Activated CD8-positive, alpha-beta T cell treated with anti-CD3 and anti-CD28 coated beads for 36 hours (primary cell): Measurements from ENCODE around the gene ELK4. TPM values are rescaled to one million over a fixed set of nuclear protein-coding genes. Genes with fewer than 3 reads are reported as not detected.

Experiments
- ATAC-seq: fragments of 200-7000 bp; cut with Tn5 transposase; one replicate; pipeline ENCODE4 v1.10.0; 2021; ENCODE audit warnings: mild to moderate bottlenecking, moderate library complexity
- CTCF ChIA-PET: fragments of 350-600 bp; sonication (Branson Sonifier 250); formaldehyde crosslinking; loops from one replicate; lab custom pipeline; 2021; ENCODE audit warnings: antibody characterized with exemption; lab: Charles Lee
- POLR2A ChIA-PET: fragments of 350-600 bp; sonication (Branson Sonifier 250); formaldehyde crosslinking; loops from one replicate; lab custom pipeline; 2021; ENCODE audit warnings: antibody characterized with exemption; lab: Charles Lee
- DNase-seq: peaks from one replicate; pipeline ENCODE4 v3.0.0-alpha.2; 2020
- H3K27ac Mint-ChIP-seq: one replicate; pipeline ENCODE4 v1.8.0; 2021; ENCODE audit warnings: mild to moderate bottlenecking, mixed read lengths
- H3K27me3 Mint-ChIP-seq: one replicate; pipeline ENCODE4 v1.8.0; 2021; ENCODE audit warnings: mixed read lengths
- H3K36me3 Mint-ChIP-seq: one replicate; pipeline ENCODE4 v1.8.0; 2021; ENCODE audit warnings: low read depth, mixed read lengths
- H3K4me1 Mint-ChIP-seq: one replicate; pipeline ENCODE4 v1.8.0; 2021; ENCODE audit warnings: low read depth, mixed read lengths
- H3K4me3 Mint-ChIP-seq: one replicate; pipeline ENCODE4 v1.8.0; 2021; ENCODE audit warnings: mild to moderate bottlenecking, moderate library complexity, mixed read lengths
- H3K9me3 Mint-ChIP-seq: one replicate; pipeline ENCODE4 v1.8.0; 2021; ENCODE audit warnings: mixed read lengths
- intact Hi-C: fragments of 100-400 bp; cut with micrococcal nuclease; formaldehyde crosslinking; loops from one replicate; pipeline ENCODE4 v1.10.0; 2022
- total RNA-seq, 2 experiments: library from RNA; stranded (reverse); gene quantifications; one replicate each; pipeline ENCODE4 v1.2.3, GENCODE V29; 2021
- TF ChIP-seq, protein P1 (sequence below): fragments of 200-600 bp; IDR thresholded peaks from one replicate; pipeline ENCODE4 v1.8.0; 2022; ENCODE audit warnings: antibody characterized with exemption, mild to moderate bottlenecking

Gene ELK4
- total RNA-seq, 2 experiments from 2014 or later = 61.5 to 62.1 TPM

DNA sequence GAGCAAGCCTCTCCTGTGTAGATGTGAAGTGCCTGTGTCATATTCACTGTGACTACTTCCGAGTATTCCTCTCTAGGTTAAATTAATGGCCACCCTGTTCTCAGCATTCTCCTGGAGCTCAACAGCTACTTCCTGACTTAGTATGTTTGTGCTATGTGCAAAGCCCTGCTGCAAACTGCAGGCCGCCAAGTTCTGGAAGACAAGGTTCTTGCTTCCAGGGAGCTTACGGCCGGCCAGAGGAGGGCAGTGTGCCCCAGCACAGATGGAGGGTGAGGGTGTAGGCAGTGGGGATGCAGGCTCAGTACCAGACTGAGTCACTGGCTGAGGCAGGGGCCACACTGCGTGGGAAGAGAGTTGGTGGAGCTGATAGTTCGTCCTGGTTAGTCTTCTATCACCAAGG, 43.2 kb downstream of the ELK4 start:
- peaks cover 16% of the 10 kb centered on the region for H3K4me1 Mint-ChIP-seq
- no peak overlapping the region for H3K27ac Mint-ChIP-seq
- POLR2A ChIA-PET = interaction anchor here (1.7 kb wide), 1 partner anchor 44 kb away, joined by 6 read pairs; the partner anchor contains the start of gene ELK4
- ATAC-seq (peak; percentile 16), DNase-seq (peak; percentile 45)
- peaks cover 5% of the 10 kb centered on the region for H3K36me3 Mint-ChIP-seq
- no peak overlapping the region for H3K4me3 Mint-ChIP-seq
- no peaks in the 10 kb centered on the region for H3K27me3 Mint-ChIP-seq
- CTCF ChIA-PET = interaction anchor here (0.6 to 9.8 kb wide), 13 partner anchors 12 to 389 kb away, joined by 3 to 396 read pairs (median 5); partner anchors contain the start of gene ELK4
- intact Hi-C loops = no loop called here
- H3K9me3 Mint-ChIP-seq = no peaks in the 10 kb centered on the region
- TF ChIP-seq, protein P1, sequence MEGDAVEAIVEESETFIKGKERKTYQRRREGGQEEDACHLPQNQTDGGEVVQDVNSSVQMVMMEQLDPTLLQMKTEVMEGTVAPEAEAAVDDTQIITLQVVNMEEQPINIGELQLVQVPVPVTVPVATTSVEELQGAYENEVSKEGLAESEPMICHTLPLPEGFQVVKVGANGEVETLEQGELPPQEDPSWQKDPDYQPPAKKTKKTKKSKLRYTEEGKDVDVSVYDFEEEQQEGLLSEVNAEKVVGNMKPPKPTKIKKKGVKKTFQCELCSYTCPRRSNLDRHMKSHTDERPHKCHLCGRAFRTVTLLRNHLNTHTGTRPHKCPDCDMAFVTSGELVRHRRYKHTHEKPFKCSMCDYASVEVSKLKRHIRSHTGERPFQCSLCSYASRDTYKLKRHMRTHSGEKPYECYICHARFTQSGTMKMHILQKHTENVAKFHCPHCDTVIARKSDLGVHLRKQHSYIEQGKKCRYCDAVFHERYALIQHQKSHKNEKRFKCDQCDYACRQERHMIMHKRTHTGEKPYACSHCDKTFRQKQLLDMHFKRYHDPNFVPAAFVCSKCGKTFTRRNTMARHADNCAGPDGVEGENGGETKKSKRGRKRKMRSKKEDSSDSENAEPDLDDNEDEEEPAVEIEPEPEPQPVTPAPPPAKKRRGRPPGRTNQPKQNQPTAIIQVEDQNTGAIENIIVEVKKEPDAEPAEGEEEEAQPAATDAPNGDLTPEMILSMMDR = peak; percentile 28

DNA sequence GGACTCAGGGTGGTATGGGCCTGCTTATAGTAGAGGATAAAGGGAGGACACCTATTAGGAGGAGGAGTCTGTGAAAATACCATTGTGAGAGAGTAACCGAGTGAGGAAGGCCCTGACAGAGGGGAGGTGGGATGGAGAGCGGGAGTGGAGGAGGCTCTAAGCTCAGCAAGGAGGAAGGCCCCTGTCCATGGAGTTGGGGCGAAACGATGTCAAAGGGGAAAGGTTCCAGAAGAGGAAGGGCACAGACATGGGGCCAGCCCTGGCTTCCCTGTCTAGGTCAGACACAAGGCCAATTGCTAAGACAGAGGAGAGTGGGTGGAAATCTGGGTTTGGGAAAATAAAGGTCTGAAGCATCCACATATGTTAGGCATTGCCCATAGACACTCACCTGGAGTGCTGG, 44.2 kb downstream of the ELK4 start:
- Mint-ChIP-seq H3K27me3 (no peaks in the 10 kb centered on the region), H3K4me1 (peaks cover 11% of the 10 kb centered on the region), H3K4me3 (no peak overlapping the region), H3K27ac (peak overlapping the region; percentile 21), H3K36me3 (peaks cover 2% of the 10 kb centered on the region), H3K9me3 (no peaks in the 10 kb centered on the region)
- CTCF ChIA-PET = interaction anchor here (1.0 to 9.8 kb wide), 9 partner anchors 13 to 390 kb away, joined by 3 to 396 read pairs (median 5); partner anchors contain the start of gene ELK4
- DNase-seq = no peak
- intact Hi-C loops = no loop called here
- POLR2A ChIA-PET = interaction anchor here (1.0 to 1.7 kb wide), 2 partner anchors 45 to 56 kb away, joined by 4 to 6 read pairs; partner anchors contain the start of gene ELK4
- no peak for ATAC-seq
- TF ChIP-seq, protein P1 = no peak

DNA sequence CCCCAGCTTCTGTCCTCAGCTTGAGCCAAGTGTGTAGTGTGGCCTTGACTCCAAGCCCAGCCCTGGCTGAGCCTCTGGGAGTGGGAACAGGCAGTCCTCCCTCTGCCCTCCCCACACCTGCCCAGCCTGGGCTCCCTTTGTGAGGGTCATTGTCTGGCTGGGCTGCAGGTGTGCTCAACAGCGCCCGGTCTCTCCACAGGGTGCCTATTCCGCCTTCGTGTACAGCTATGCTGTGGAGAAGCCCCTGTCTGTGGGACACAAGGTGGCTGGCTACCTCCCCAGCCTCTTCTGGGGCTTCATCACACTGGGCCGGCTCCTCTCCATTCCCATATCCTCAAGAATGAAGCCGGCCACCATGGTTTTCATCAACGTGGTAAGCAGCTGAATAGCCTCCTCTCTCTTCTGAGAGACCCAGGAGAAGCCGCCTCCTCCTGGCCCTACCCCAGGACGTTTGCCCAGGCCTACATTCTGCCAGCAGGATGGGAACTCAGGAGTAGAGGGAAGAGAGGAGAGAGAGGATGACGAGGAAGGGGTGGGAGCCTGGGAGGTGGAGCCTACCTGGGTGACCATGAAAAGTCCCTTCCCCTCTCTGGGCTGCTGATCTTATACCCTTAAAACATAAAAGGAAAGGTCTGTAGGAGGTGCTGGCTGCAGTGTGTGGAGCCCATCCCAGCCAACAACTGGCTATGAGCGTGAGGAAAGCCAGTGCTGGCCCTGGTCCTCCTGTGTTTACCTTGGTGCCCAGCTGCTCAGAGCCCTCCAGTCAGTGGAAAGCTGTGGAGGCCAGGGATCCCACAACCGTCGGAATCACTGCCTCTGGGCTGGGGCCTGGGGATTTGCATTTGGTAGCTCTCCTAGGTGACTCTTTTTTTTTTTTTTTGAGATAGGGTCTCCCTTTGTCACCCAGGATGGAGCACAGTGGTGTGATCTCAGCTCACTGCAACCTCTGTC, 45.7 kb downstream of the ELK4 start:
- no peak overlapping the region for H3K4me3 Mint-ChIP-seq
- no peaks in the 10 kb centered on the region for H3K9me3 Mint-ChIP-seq
- no peaks in the 10 kb centered on the region for H3K36me3 Mint-ChIP-seq
- CTCF ChIA-PET = interaction anchor here (1.1 to 2.0 kb wide), 2 partner anchors 62 to 72 kb away, joined by 4 to 9 read pairs; no protein-coding TSS in a partner anchor
- peaks cover 16% of the 10 kb centered on the region for H3K4me1 Mint-ChIP-seq
- intact Hi-C loops = no loop called here
- DNase-seq (no peak), ATAC-seq (no peak)
- no peak overlapping the region for H3K27ac Mint-ChIP-seq
- POLR2A ChIA-PET = no interaction called here
- TF ChIP-seq, protein P1 = no peak
- H3K27me3 Mint-ChIP-seq = no peaks in the 10 kb centered on the region

DNA sequence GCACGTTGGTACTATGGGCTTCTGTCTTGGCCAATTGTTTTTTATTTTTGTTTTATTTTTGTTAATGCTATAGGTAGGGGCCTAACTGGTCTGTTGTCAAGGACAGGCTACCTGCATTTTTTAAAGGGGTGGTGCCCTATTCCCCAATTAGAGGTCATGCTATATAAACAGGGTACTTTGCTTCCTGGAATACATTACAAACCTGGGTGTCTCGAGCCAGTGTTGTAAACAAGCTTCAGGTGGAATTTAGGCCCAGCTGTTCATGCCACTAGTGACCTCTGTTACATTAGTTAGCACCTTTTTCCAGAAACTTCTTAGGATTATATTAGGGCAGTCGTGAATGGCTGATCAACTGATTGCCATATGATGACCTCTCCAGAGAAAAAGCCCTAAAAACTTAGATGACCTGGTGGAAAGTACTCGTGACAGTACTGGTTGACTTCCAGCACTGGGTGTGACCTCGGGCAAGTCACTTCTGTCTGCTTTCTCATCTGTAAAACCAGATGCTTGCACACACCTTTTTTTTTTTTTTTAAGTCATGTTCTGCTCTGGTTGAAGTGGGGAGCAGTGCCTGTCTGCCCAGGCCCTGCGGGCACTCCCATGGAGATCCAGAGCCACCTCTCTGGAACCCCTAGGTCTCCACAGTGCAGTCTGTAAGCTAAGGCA, 46.5 kb downstream of the ELK4 start:
- DNase-seq (no peak), ATAC-seq (no peak)
- TF ChIP-seq, protein P1 = no peak
- H3K36me3 Mint-ChIP-seq = no peaks in the 10 kb centered on the region
- peaks cover 16% of the 10 kb centered on the region for H3K4me1 Mint-ChIP-seq
- CTCF ChIA-PET = interaction anchor here (1.1 to 2.0 kb wide), 2 partner anchors 61 to 73 kb away, joined by 4 to 9 read pairs; no protein-coding TSS in a partner anchor
- POLR2A ChIA-PET = interaction anchor here (1.4 to 1.5 kb wide), 2 partner anchors 11 to 46 kb away, joined by 3 read pairs; no protein-coding TSS in a partner anchor
- intact Hi-C loops = no loop called here
- H3K27ac Mint-ChIP-seq = no peak overlapping the region
- no peak overlapping the region for H3K4me3 Mint-ChIP-seq
- no peaks in the 10 kb centered on the region for H3K9me3 Mint-ChIP-seq
- H3K27me3 Mint-ChIP-seq = no peaks in the 10 kb centered on the region
